ENCODE results near the gene B3GALT6. TPM values are rescaled to one million over a fixed set of nuclear protein-coding genes. Genes with fewer than 3 reads are reported as not detected.

B3GALT6 gene
- total RNA-seq, 1 experiment from 2014 or later: 25.9 TPM

- Mint-ChIP-seq H3K36me3 (ENCODE audit: insufficient read depth, unreplicated experiment) (peaks cover 51% of the 10 kb centered on the region), H3K4me3 (ENCODE audit: low read depth, unreplicated experiment) (no peak overlapping the region), H3K27ac (ENCODE audit: unreplicated experiment) (no peak overlapping the region), H3K27me3 (ENCODE audit: unreplicated experiment) (no peaks in the 10 kb centered on the region), H3K4me1 (ENCODE audit: low read depth, unreplicated experiment) (no peaks in the 10 kb centered on the region), H3K9me3 (ENCODE audit: low read depth, unreplicated experiment) (no peaks in the 10 kb centered on the region)
- CTCF ChIA-PET: no interaction called here
- TF ChIP-seq CTCF (IDR thresholded peaks at IDR 0.05; ENCODE audit: unreplicated experiment): no peak
- no TSS peak for BruUV-seq (replicated peaks)
- intact Hi-C loops (cut with micrococcal nuclease; ENCODE audit: unreplicated experiment): no loop called here
- no peak for DNase-seq
Measured at GRCh38 chr1:1218524-1219200, 13.4 kb upstream of the B3GALT6 start.

- Mint-ChIP-seq H3K36me3 (ENCODE audit: insufficient read depth, unreplicated experiment) (peaks cover 57% of the 10 kb centered on the region), H3K9me3 (ENCODE audit: low read depth, unreplicated experiment) (no peaks in the 10 kb centered on the region), H3K27me3 (ENCODE audit: unreplicated experiment) (no peaks in the 10 kb centered on the region), H3K27ac (ENCODE audit: unreplicated experiment) (no peak overlapping the region), H3K4me1 (ENCODE audit: low read depth, unreplicated experiment) (no peaks in the 10 kb centered on the region), H3K4me3 (ENCODE audit: low read depth, unreplicated experiment) (no peak overlapping the region)
- CTCF ChIA-PET: no interaction called here
- BruUV-seq (replicated peaks): no TSS peak
- intact Hi-C loops (cut with micrococcal nuclease; ENCODE audit: unreplicated experiment): no loop called here
- no peak for TF ChIP-seq CTCF (IDR thresholded peaks at IDR 0.05; ENCODE audit: unreplicated experiment)
- DNase-seq: no peak
Measured at GRCh38 chr1:1219341-1219740, 12.7 kb upstream of the B3GALT6 start.

- Mint-ChIP-seq H3K27me3 (ENCODE audit: unreplicated experiment) (no peaks in the 10 kb centered on the region), H3K36me3 (ENCODE audit: insufficient read depth, unreplicated experiment) (peaks cover 53% of the 10 kb centered on the region), H3K9me3 (ENCODE audit: low read depth, unreplicated experiment) (no peaks in the 10 kb centered on the region), H3K27ac (ENCODE audit: unreplicated experiment) (no peak overlapping the region), H3K4me3 (ENCODE audit: low read depth, unreplicated experiment) (no peak overlapping the region), H3K4me1 (ENCODE audit: low read depth, unreplicated experiment) (no peaks in the 10 kb centered on the region)
- intact Hi-C loops (cut with micrococcal nuclease; ENCODE audit: unreplicated experiment): no loop called here
- DNase-seq: no peak
- BruUV-seq (replicated peaks): no TSS peak
- CTCF ChIA-PET: no interaction called here
- no peak for TF ChIP-seq CTCF (IDR thresholded peaks at IDR 0.05; ENCODE audit: unreplicated experiment)
Measured at GRCh38 chr1:1220197-1220596, 11.8 kb upstream of the B3GALT6 start.

- H3K27me3 Mint-ChIP-seq (ENCODE audit: unreplicated experiment): no peaks in the 10 kb centered on the region
- no peaks in the 10 kb centered on the region for H3K4me1 Mint-ChIP-seq (ENCODE audit: low read depth, unreplicated experiment)
- no peaks in the 10 kb centered on the region for H3K9me3 Mint-ChIP-seq (ENCODE audit: low read depth, unreplicated experiment)
- no peak for DNase-seq
- no TSS peak for BruUV-seq (replicated peaks)
- intact Hi-C loops (cut with micrococcal nuclease; ENCODE audit: unreplicated experiment): no loop called here
- H3K4me3 Mint-ChIP-seq (ENCODE audit: low read depth, unreplicated experiment): no peak overlapping the region
- no peak for TF ChIP-seq CTCF (IDR thresholded peaks at IDR 0.05; ENCODE audit: unreplicated experiment)
- H3K36me3 Mint-ChIP-seq (ENCODE audit: insufficient read depth, unreplicated experiment): peaks cover 48% of the 10 kb centered on the region
- H3K27ac Mint-ChIP-seq (ENCODE audit: unreplicated experiment): no peak overlapping the region
- CTCF ChIA-PET: no interaction called here
Measured at GRCh38 chr1:1221887-1222574, 10.0 kb upstream of the B3GALT6 start.
